ENCODE results near the gene ILDR1.

Gene ILDR1

DNA sequence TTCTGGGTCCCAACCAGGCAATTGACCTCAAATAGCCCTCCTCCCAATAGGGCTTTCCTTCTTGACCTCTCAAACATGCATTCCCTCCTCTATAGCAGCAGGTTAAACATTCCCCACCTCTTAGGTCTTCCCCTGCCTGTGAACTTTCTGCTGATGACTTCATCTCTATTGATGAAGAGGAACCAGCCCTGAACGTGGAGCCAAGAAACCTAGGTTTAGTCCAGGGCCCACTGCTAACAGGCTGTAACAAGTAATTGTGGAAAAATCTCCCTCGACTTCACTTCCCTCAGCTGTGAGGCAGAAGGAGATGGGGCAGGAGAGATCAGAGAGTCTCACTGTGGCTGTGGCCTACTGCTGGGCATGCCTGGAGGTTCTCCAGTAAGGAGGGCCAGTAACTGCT lies 24.7 kb downstream of the ILDR1 start:
- no peak for ATAC-seq
- TF ChIP-seq, protein P1, sequence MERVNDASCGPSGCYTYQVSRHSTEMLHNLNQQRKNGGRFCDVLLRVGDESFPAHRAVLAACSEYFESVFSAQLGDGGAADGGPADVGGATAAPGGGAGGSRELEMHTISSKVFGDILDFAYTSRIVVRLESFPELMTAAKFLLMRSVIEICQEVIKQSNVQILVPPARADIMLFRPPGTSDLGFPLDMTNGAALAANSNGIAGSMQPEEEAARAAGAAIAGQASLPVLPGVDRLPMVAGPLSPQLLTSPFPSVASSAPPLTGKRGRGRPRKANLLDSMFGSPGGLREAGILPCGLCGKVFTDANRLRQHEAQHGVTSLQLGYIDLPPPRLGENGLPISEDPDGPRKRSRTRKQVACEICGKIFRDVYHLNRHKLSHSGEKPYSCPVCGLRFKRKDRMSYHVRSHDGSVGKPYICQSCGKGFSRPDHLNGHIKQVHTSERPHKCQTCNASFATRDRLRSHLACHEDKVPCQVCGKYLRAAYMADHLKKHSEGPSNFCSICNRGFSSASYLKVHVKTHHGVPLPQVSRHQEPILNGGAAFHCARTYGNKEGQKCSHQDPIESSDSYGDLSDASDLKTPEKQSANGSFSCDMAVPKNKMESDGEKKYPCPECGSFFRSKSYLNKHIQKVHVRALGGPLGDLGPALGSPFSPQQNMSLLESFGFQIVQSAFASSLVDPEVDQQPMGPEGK (CRISPR knock-in tag; IDR thresholded peaks at IDR 0.05; ENCODE audit: borderline replicate concordance) = no peak
- no peak for TF ChIP-seq ZFP3 (CRISPR knock-in tag; IDR thresholded peaks at IDR 0.05)
- TF ChIP-seq OSR1 (CRISPR knock-in tag; IDR thresholded peaks at IDR 0.05) = no peak
- TF ChIP-seq GLIS3 (CRISPR knock-in tag; IDR thresholded peaks at IDR 0.05) = no peak
- TF ChIP-seq, protein P2, sequence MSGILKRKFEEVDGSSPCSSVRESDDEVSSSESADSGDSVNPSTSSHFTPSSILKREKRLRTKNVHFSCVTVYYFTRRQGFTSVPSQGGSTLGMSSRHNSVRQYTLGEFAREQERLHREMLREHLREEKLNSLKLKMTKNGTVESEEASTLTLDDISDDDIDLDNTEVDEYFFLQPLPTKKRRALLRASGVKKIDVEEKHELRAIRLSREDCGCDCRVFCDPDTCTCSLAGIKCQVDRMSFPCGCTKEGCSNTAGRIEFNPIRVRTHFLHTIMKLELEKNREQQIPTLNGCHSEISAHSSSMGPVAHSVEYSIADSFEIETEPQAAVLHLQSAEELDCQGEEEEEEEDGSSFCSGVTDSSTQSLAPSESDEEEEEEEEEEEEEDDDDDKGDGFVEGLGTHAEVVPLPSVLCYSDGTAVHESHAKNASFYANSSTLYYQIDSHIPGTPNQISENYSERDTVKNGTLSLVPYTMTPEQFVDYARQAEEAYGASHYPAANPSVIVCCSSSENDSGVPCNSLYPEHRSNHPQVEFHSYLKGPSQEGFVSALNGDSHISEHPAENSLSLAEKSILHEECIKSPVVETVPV (CRISPR knock-in tag; IDR thresholded peaks at IDR 0.05) = no peak
- TF ChIP-seq CREB5 (CRISPR knock-in tag; IDR thresholded peaks at IDR 0.05; ENCODE audit: low read depth) = no peak
- no peak for TF ChIP-seq SNAI2 (CRISPR knock-in tag; IDR thresholded peaks at IDR 0.05)
- TF ChIP-seq CSDC2 (CRISPR knock-in tag; IDR thresholded peaks at IDR 0.05) = no peak

GRCh38 chr3:121996441-121996840 lies 25.6 kb downstream of the ILDR1 start:
- no peak for TF ChIP-seq ZFP3 (CRISPR knock-in tag; IDR thresholded peaks at IDR 0.05)
- TF ChIP-seq, protein P2 (CRISPR knock-in tag; IDR thresholded peaks at IDR 0.05) = no peak
- ATAC-seq = no peak

GRCh38 chr3:121995161-121996137 lies 26.6 kb downstream of the ILDR1 start:
- TF ChIP-seq, protein P1 (CRISPR knock-in tag; IDR thresholded peaks at IDR 0.05; ENCODE audit: borderline replicate concordance) = no peak
- TF ChIP-seq SNAI2 (CRISPR knock-in tag; IDR thresholded peaks at IDR 0.05) (no peak), ARNTL (CRISPR knock-in tag; IDR thresholded peaks at IDR 0.05; ENCODE audit: borderline replicate concordance, low read depth) (no peak), TOX (CRISPR knock-in tag; IDR thresholded peaks at IDR 0.05; ENCODE audit: borderline replicate concordance) (no peak), GLIS3 (CRISPR knock-in tag; IDR thresholded peaks at IDR 0.05) (no peak)

DNA sequence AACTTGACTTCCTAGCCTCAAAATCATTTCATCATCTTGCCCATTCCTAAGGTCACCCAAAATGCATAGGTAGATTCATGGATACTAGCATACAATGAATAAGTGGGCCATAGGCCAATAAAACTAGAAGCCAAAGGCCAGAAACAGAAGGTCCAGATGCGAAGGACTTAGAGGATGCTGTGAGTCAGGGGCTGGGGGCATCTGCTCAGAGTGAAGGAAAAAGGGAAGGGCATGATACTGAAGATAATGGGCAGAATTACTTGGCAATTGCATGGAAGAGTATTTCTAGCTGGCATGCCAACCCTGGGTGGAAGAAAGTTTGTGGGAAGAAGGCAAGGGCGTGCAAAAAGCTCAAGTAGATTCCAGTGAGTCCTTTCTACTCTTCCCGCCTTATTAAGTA lies 27.5 kb downstream of the ILDR1 start:
- no peak for ATAC-seq
- TF ChIP-seq CREB5 (CRISPR knock-in tag; IDR thresholded peaks at IDR 0.05; ENCODE audit: low read depth) = no peak
- no peak for TF ChIP-seq CSDC2 (CRISPR knock-in tag; IDR thresholded peaks at IDR 0.05)
- TF ChIP-seq TOX (CRISPR knock-in tag; IDR thresholded peaks at IDR 0.05; ENCODE audit: borderline replicate concordance) = no peak
- TF ChIP-seq ZNF565 (CRISPR knock-in tag; conservative IDR thresholded peaks at IDR 0.05; ENCODE audit: low read depth) = no peak
- no peak for TF ChIP-seq TSHZ2 (CRISPR knock-in tag; IDR thresholded peaks at IDR 0.05)
- no peak for TF ChIP-seq ZNF70 (CRISPR knock-in tag; IDR thresholded peaks at IDR 0.05)
- TF ChIP-seq, protein P1 (CRISPR knock-in tag; IDR thresholded peaks at IDR 0.05; ENCODE audit: borderline replicate concordance) = no peak
- no peak for TF ChIP-seq ARNTL (CRISPR knock-in tag; IDR thresholded peaks at IDR 0.05; ENCODE audit: borderline replicate concordance, low read depth)
- TF ChIP-seq GLIS3 (CRISPR knock-in tag; IDR thresholded peaks at IDR 0.05) = no peak
- TF ChIP-seq PPARA (CRISPR knock-in tag; IDR thresholded peaks at IDR 0.05; ENCODE audit: borderline replicate concordance) = no peak
- TF ChIP-seq POU6F1 (CRISPR knock-in tag; IDR thresholded peaks at IDR 0.05; ENCODE audit: borderline replicate concordance, low read depth) = no peak

More at GRCh38 chr3:121995161-121996137, 26.6 kb downstream of the ILDR1 start:
- ATAC-seq = peak; percentile 92
